RWPE1 (cell line): ENCODE data around the gene GBX2.

ENCODE experiments used
- CTCF ChIA-PET: fragments of 350-600 bp; sonication (Branson Sonifier 250); formaldehyde crosslinking; extraction: SDS; loops from one replicate; lab custom pipeline; 2021; lab: Yijun Ruan, JAX
- POLR2A ChIA-PET: fragments of 400-600 bp; formaldehyde crosslinking; extraction: SDS; loops from one replicate; lab custom pipeline; 2020; ENCODE audit warnings: antibody characterized with exemption; ENCODE audit not compliant: low non-redundant PET; lab: Yijun Ruan, JAX
- DNase-seq: peaks from one replicate; pipeline ENCODE4 v3.0.0; 2012; ENCODE audit warnings: low spot score
- H3K27ac ChIP-seq: fragments of 450-650 bp; 2 replicates; pipeline ENCODE4 v1.5.1; 2017
- CTCF ChIP-seq: fragments of 450-650 bp; conservative IDR thresholded peaks from 2 replicates; pipeline ENCODE4 v1.5.1; 2017; ENCODE audit warnings: low read depth, mild to moderate bottlenecking

Gene GBX2

GRCh38 chr2:236157815-236158498 is 10.2 kb downstream of the GBX2 start:
- no peak for DNase-seq
- POLR2A ChIA-PET: no interaction called here
- TF ChIP-seq CTCF: no peak
- no peak overlapping the region for H3K27ac ChIP-seq
- CTCF ChIA-PET: interaction anchor here (0.6 kb wide), 1 partner anchor 637 kb away, joined by 5 read pairs; no protein-coding TSS in a partner anchor

GRCh38 chr2:236157366-236157765 is 10.8 kb downstream of the GBX2 start:
- no peak for TF ChIP-seq CTCF
- no peak overlapping the region for H3K27ac ChIP-seq
- ChIA-PET POLR2A (no interaction called here), CTCF (no interaction called here)
- no peak for DNase-seq

GRCh38 chr2:236156860-236157194 is 11.4 kb downstream of the GBX2 start:
- CTCF ChIA-PET: no interaction called here
- POLR2A ChIA-PET: no interaction called here

GRCh38 chr2:236156095-236156859 is 11.9 kb downstream of the GBX2 start:
- no peak for DNase-seq
- TF ChIP-seq CTCF: no peak
- ChIA-PET CTCF (interaction anchor here (0.6 kb wide), 1 partner anchor 22 kb away, joined by 3 read pairs; no protein-coding TSS in a partner anchor), POLR2A (no interaction called here)
- H3K27ac ChIP-seq: no peak overlapping the region

More at GRCh38 chr2:236156860-236157194, 11.4 kb downstream of the GBX2 start:
- DNase-seq: no peak
- no peak overlapping the region for H3K27ac ChIP-seq
- TF ChIP-seq CTCF: no peak

GRCh38 chr2:236155406-236155805 is 12.8 kb downstream of the GBX2 start:
- no peak for TF ChIP-seq CTCF
- H3K27ac ChIP-seq: no peak overlapping the region
- no peak for DNase-seq
- POLR2A ChIA-PET: no interaction called here
- CTCF ChIA-PET: interaction anchor here (0.6 to 0.7 kb wide), 2 partner anchors 9 to 23 kb away, joined by 3 read pairs; no protein-coding TSS in a partner anchor

- POLR2A ChIA-PET: no interaction called here
- no peak for TF ChIP-seq CTCF
- DNase-seq: no peak
- H3K27ac ChIP-seq: no peak overlapping the region
- CTCF ChIA-PET: interaction anchor here (0.6 kb wide), 1 partner anchor 9 kb away, joined by 3 read pairs; no protein-coding TSS in a partner anchor
These were observed 21.8 kb downstream of the GBX2 start for GRCh38 chr2:236146436-236146835.
